HG02943 (cell line): ENCODE results near the gene GAB4.

Experiments
- ATAC-seq: cut with Tn5 transposase; IDR thresholded peaks from one replicate; pipeline ENCODE4 v1.9.1; 2021; ENCODE audit warnings: mild to moderate bottlenecking, low read depth, moderate library complexity; ENCODE audit not compliant: unreplicated experiment

Gene GAB4

GRCh38 chr22:16989915-16990314 lies 18.1 kb downstream of the GAB4 start:
- ATAC-seq, result no peak

GRCh38 chr22:16988257-16988656 lies 19.8 kb downstream of the GAB4 start:
- no peak for ATAC-seq

GRCh38 chr22:16987822-16988221 lies 20.2 kb downstream of the GAB4 start:
- no peak for ATAC-seq

- ATAC-seq, result no peak
These were observed 32.7 kb downstream of the GAB4 start for GRCh38 chr22:16975155-16975885.

DNA sequence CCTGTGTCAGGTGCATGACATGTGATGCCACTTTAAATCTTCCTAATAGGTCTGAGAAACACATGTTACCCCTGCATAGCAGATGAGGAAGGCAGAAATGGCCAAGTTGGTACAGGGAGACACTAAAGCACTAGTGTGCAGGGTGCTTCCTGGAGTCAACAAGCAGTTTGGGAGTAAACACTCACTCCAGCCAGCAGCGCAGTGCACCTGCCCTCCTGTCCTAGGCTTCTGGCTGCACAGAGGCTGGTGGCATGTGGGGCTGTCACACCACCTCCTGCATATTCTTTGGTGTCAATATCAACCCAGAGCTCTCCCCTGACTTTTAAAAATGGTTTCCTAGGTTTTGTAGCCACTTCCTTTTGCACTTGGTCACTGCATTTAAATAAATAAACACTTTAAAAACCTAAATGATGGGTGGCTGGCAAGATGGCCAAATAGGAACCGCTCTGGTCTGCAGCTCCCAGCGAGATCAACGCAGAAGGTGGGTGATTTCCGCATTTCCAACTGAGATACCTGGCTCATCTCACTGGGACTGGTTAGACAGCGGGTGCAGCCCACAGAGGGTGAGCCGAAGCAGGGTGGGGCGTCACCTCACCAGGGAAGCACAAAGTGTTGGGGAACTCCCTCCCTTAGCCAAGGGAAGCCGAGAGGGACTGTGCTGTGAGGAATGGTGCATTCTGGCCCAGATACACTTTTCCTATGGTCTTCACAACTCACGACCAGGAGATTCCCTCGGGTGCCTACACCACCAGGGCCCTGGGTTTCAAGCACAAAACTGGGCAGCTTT lies 33.5 kb downstream of the GAB4 start:
- ATAC-seq, result no peak

GRCh38 chr22:16973591-16974297 lies 34.3 kb downstream of the GAB4 start:
- ATAC-seq, result no peak

- ATAC-seq, result no peak
These were observed 35.7 kb downstream of the GAB4 start for GRCh38 chr22:16972311-16972710.

DNA sequence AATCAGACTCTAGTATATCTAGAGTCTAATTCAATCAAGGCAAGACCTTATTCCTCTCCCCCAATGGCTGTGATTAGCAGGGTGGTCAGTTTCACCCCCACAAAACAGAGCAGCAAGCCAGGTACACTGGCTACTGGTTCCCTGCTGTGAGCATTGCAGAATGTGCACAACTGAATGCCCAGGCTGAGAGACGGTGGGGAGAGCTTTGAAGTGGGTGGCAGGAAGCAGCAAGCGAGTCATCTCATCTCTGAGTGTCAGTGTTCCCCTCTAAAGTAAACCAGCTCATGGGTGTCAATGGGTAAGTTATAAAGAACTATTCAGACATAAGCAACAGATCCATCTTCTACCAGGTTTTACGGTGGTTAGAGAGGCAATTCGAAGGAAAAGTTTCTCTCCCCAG lies 37.6 kb downstream of the GAB4 start:
- no peak for ATAC-seq

DNA sequence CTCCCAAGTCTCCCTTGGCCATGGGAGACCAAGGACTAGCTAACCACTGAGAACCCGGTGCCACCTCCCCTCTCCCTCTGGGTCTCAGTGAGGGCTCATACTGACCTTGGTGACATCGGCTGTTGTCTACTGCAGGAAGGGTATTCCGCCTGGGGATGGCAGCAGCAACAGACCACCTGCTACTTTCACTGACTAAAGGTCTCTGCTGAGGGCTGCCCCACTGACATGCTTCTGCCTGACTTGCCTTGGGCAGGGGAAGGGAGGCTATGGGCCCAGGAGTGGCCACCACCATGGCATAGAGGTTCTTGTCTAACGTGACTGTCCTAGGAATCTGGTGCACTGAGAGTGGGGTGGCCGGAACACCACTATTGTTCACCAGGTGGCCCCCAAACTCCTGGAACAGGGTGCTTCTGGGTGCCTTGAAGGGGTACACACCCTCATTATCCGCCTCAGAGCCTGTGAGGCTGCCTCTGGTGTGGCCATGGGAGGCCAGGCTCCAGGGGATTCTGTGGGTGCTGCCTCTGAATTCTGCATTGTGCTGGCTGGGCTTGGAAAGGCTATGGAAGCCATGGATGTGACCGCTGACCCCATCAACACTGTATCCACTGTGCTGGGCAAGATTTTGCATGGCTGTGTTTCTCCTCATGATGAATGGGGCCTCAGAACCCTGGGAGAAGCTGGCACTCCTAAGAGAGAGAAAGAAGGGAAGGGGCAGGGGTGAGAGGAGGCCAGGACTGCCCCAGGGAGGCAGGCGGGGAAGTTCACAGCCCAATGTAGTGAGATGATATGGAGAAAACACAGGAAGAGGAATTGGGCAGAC lies 38.3 kb downstream of the GAB4 start:
- no peak for ATAC-seq

DNA sequence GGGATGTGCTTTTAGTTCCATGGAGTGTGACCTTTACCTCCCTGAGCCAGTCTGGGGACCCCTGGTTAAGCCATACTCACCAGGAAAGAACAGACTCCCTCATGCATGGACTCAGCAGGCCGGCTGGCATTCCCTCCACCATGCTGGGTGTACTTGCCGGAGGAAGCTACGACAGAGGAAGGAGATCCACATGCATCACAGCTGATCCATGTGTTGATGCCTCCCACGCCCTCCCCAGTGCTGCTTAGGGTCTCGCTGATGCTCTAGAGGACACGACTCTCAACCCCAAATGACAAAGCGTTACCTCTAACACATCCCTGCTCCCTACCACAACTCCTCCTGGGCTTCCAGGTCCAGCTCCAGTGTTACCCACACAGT lies 39.8 kb downstream of the GAB4 start:
- no peak for ATAC-seq

GRCh38 chr22:16967453-16968217 lies 40.4 kb downstream of the GAB4 start:
- no peak for ATAC-seq

- no peak for ATAC-seq
These were observed 41.8 kb downstream of the GAB4 start for GRCh38 chr22:16966251-16966650.

DNA sequence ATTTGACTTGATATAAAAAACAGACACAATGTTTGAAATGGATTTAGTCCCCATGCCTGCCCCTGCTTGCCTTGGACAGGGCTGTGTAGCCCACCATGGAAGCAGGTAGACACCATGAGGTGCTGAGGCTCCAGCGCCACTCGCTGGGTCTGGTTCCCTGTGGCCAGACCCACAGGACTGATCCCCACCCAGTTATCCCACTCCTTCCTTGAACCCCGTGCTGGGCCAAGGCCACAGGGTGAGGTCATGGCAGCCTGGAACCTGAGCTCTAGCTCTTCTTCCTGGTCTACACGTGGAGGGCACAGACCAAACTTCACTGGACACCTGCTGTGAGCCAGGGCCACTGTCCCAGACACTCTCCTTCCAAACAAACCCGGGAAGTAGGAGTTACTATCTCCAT lies 42.5 kb downstream of the GAB4 start:
- no peak for ATAC-seq

DNA sequence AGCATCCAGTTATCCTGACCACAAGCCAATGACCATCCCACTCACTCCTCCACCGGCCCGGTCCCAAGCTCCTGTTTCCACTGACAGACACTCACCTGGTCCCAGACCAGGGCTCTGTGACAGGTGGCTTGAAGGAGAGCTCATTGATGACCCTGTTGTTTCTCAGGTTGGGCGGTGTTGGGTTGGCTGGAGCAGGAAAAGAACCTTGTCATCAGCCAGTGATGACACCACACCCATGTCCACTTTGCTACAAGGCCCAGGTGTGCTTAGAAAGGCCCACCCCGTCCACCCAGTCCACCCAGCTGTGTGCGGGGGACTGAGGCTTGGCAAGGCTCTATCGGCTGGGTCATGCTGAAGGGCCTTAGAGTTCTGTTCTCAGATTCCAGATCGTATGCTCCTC lies 42.9 kb downstream of the GAB4 start:
- no peak for ATAC-seq

DNA sequence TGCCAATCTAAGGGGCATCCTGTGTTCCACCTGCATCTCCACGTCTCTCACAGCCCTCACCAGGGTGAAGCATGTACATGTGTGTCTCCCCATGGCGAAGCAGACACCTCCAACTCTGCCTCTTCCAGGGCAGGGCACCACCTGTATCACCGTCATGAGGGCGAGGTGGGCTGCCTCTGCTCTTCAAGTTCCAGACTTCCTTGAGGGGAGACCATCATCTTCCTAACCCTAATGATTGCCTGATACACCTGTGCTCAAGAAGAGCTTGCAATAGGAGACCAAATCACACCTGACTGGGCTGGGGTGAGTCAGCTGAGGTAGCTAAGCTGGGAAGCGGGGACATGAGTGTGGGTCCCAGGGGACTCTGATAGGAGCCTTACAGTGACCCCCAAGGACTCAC lies 43.7 kb downstream of the GAB4 start:
- ATAC-seq, result no peak

GRCh38 chr22:16963189-16963945 lies 44.7 kb downstream of the GAB4 start:
- no peak for ATAC-seq

DNA sequence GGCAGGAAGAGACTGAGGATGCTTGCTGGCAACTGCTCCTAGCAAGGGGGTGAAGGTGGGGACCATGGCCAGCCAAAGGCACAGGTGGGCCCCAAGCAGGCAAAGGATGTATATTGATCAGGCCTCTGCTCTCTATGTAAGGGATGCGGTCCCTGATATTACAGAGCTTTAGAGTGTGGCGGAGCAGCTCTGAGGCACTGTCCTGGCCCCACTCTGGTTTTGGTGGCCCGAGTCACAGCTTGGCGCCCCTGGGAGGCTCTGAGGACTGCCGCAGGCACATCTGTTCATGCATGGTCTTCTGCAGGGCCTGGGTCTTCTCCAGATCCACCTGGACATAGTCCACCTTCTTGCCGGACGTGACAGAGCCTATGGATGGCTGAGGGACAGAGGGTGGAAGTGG lies 45.5 kb downstream of the GAB4 start:
- no peak for ATAC-seq

GRCh38 chr22:16961477-16962186 lies 46.4 kb downstream of the GAB4 start:
- no peak for ATAC-seq

DNA sequence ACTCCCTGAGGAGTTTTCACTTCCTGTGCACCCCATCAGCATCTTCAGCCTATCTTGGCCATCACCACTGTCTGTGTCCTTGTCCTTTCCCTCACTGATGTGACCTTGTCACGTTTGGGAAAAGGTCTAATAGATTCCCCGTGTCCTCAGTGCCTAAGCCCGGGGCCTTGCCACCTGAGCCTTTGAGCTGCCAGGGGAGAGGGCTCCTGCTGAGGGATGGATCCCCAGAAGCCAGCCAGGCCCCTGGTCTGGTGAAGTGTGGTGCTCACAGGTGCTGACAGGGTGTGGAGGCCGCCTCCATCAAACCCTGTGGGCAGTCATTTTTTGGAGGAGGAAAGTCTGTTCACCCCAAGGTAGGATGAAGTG lies 47.2 kb downstream of the GAB4 start:
- no peak for ATAC-seq
